ENCODE measurements around the gene ZMYND15.
A peak's percentile ranks its signal among the peaks of the same experiment; 100 is the strongest.

The ZMYND15 gene

GRCh38 chr17:4715063-4715744 is 24.4 kb upstream of the ZMYND15 start:
- H4K20me1 ChIP-seq (ENCODE audit: control insufficient read depth, insufficient read depth, low read depth, low read length) = no peaks in the 10 kb centered on the region; the same call in 1 of the 2 replicates
- no peaks in the 10 kb centered on the region for H3K9me3 ChIP-seq (ENCODE audit: control insufficient read depth, insufficient read depth, low read length)
- no peak for TF ChIP-seq EZH2phosphoT487 (IDR thresholded peaks at IDR 0.05; ENCODE audit: borderline replicate concordance, low read length)
- TF ChIP-seq CTCF (IDR thresholded peaks at IDR 0.05; ENCODE audit: low read depth, low read length, poor library complexity, severe bottlenecking) = no peak
- no peak overlapping the region for H3K4me3 ChIP-seq (ENCODE audit: low read length)
- H3K4me2 ChIP-seq (ENCODE audit: low read length) = peak overlapping the region; percentile 14
- H3K4me1 ChIP-seq (ENCODE audit: control insufficient read depth, low read length) = peaks cover 24% of the 10 kb centered on the region
- no peaks in the 10 kb centered on the region for H3K27me3 ChIP-seq (ENCODE audit: control insufficient read depth, low read length)
- no peaks in the 10 kb centered on the region for H3K9me2 ChIP-seq (replicated peaks; ENCODE audit: control insufficient read depth, low read length)
- peaks cover 21% of the 10 kb centered on the region for H3K79me2 ChIP-seq (ENCODE audit: control insufficient read depth, low read length)
- peaks cover 26% of the 10 kb centered on the region for H3K36me3 ChIP-seq (ENCODE audit: control insufficient read depth, low read length)
- peaks cover 6% of the 10 kb centered on the region; the same call in 1 of the 2 replicates for H3F3A ChIP-seq (ENCODE audit: control insufficient read depth, insufficient read depth)
- H3K27ac ChIP-seq (ENCODE audit: low read depth, low read length) = no peak overlapping the region

GRCh38 chr17:4716081-4716480 is 23.6 kb upstream of the ZMYND15 start:
- Histone ChIP-seq H4K20me1 (ENCODE audit: control insufficient read depth, insufficient read depth, low read depth, low read length) (no peaks in the 10 kb centered on the region; the same call in 1 of the 2 replicates), H3K9me2 (replicated peaks; ENCODE audit: control insufficient read depth, low read length) (no peaks in the 10 kb centered on the region), H3K9me3 (ENCODE audit: control insufficient read depth, insufficient read depth, low read length) (no peaks in the 10 kb centered on the region), H3K27me3 (ENCODE audit: control insufficient read depth, low read length) (no peaks in the 10 kb centered on the region), H3K4me3 (ENCODE audit: low read length) (no peak overlapping the region), H3F3A (ENCODE audit: control insufficient read depth, insufficient read depth) (peaks cover 6% of the 10 kb centered on the region; the same call in 1 of the 2 replicates), H3K27ac (ENCODE audit: low read depth, low read length) (no peak overlapping the region), H3K79me2 (ENCODE audit: control insufficient read depth, low read length) (peaks cover 16% of the 10 kb centered on the region), H3K4me2 (ENCODE audit: low read length) (no peak overlapping the region), H3K4me1 (ENCODE audit: control insufficient read depth, low read length) (peaks cover 21% of the 10 kb centered on the region), H3K36me3 (ENCODE audit: control insufficient read depth, low read length) (peaks cover 26% of the 10 kb centered on the region)
- TF ChIP-seq EZH2phosphoT487 (IDR thresholded peaks at IDR 0.05; ENCODE audit: borderline replicate concordance, low read length) (no peak), CTCF (IDR thresholded peaks at IDR 0.05; ENCODE audit: low read depth, low read length, poor library complexity, severe bottlenecking) (no peak)

- H3K27ac ChIP-seq (ENCODE audit: low read depth, low read length) = no peak overlapping the region
- H3K4me2 ChIP-seq (ENCODE audit: low read length) = no peak overlapping the region
- no peaks in the 10 kb centered on the region for H3F3A ChIP-seq (ENCODE audit: control insufficient read depth, insufficient read depth)
- TF ChIP-seq CTCF (IDR thresholded peaks at IDR 0.05; ENCODE audit: low read depth, low read length, poor library complexity, severe bottlenecking) = no peak
- no peak for TF ChIP-seq EZH2phosphoT487 (IDR thresholded peaks at IDR 0.05; ENCODE audit: borderline replicate concordance, low read length)
- no peaks in the 10 kb centered on the region for H3K27me3 ChIP-seq (ENCODE audit: control insufficient read depth, low read length)
- peaks cover 6% of the 10 kb centered on the region for H3K4me1 ChIP-seq (ENCODE audit: control insufficient read depth, low read length)
- no peaks in the 10 kb centered on the region; the same call in 1 of the 2 replicates for H3K79me2 ChIP-seq (ENCODE audit: control insufficient read depth, low read length)
- no peaks in the 10 kb centered on the region for H4K20me1 ChIP-seq (ENCODE audit: control insufficient read depth, insufficient read depth, low read depth, low read length)
- no peaks in the 10 kb centered on the region for H3K9me2 ChIP-seq (replicated peaks; ENCODE audit: control insufficient read depth, low read length)
- H3K4me3 ChIP-seq (ENCODE audit: low read length) = no peak overlapping the region
- no peaks in the 10 kb centered on the region for H3K9me3 ChIP-seq (ENCODE audit: control insufficient read depth, insufficient read depth, low read length)
- H3K36me3 ChIP-seq (ENCODE audit: control insufficient read depth, low read length) = peaks cover 26% of the 10 kb centered on the region
Observed at GRCh38 chr17:4717791-4718190, 21.8 kb upstream of the ZMYND15 start.

Data from DOHH2 (cell line).